ENCODE measurements around the gene UBE3D. TPM values are rescaled to one million over a fixed set of nuclear protein-coding genes. Genes with fewer than 3 reads are reported as not detected.

UBE3D gene, protein sequence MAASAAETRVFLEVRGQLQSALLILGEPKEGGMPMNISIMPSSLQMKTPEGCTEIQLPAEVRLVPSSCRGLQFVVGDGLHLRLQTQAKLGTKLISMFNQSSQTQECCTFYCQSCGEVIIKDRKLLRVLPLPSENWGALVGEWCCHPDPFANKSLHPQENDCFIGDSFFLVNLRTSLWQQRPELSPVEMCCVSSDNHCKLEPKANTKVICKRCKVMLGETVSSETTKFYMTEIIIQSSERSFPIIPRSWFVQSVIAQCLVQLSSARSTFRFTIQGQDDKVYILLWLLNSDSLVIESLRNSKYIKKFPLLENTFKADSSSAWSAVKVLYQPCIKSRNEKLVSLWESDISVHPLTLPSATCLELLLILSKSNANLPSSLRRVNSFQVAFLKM
- total RNA-seq, result 10 to 100 TPM in 1 of 2 donors, 1 to 10 TPM in 1; 6.0 to 11.9 TPM

DNA sequence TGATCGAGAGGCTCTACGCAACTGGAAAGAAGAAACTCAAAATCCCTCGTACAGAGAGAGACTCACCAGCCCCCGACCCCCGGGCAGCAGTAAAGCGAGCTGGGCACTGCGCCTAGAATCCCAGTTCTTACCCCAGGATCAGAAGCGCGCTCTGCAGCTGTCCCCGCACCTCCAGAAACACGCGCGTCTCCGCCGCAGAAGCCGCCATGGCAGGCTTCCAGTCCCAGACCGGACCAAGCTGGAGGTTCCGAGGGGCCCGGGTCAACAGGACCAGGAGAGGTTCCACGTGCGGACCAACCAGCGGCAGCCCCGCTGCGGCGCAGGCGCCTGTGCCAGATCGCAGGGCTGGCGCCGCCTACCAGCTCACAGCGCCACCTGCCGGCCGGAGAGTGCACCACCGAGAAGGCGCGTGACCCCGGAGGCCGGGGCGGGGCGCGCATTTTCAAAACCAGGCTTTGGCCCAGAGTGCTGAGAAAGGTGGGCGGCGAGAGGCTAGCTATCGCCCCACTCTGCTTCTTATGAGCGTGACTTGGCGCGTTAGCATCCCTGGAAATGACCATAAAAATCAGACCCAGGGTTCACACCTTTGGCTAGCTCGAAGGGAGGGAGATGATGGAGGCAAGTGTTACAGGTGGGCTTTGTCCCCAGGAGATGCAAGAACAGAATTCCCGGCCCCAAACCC, at the start of gene UBE3D:
Gene UBE3D, minus strand, starts transcription at position 331 of the 682 bp plus-strand sequence. Its CDS starts 123 bp downstream, at position 208.
- ATAC-seq (peak; percentile 87 to 90), DNase-seq (ENCODE audit: low spot score) (peak; percentile 94)
- peak within 1 kb of the TSS; percentile 87 for H3K4me3 Mint-ChIP-seq
- H3K27ac Mint-ChIP-seq, result peak within 1 kb of the TSS; percentile 51 to 73
- peaks cover 29 to 31% of the 10 kb centered on the region in 2 donors for H3K4me1 Mint-ChIP-seq (ENCODE audit: low read depth in 2 of 2)
- H3K27me3 Mint-ChIP-seq, result no peaks in the 10 kb centered on the region
- H3K9me3 Mint-ChIP-seq, result no peaks in the 10 kb centered on the region
- no peaks in the 10 kb centered on the region for H3K36me3 Mint-ChIP-seq

GRCh38 chr6:83114164-83114563, 48.5 kb upstream of the UBE3D start:
- H3K9me3 Mint-ChIP-seq, result no peaks in the 10 kb centered on the region
- DNase-seq (ENCODE audit: low spot score), result no peak
- H3K27ac Mint-ChIP-seq, result no peak overlapping the region
- ATAC-seq, result no peak
- H3K4me1 Mint-ChIP-seq (ENCODE audit: low read depth in 2 of 2), result no peaks in the 10 kb centered on the region
- no peaks in the 10 kb centered on the region for H3K27me3 Mint-ChIP-seq
- no peak overlapping the region for H3K4me3 Mint-ChIP-seq
- H3K36me3 Mint-ChIP-seq, result peaks cover 5% of the 10 kb centered on the region

GRCh38 chr6:83113258-83113657, 47.6 kb upstream of the UBE3D start:
- Mint-ChIP-seq H3K27me3 (no peaks in the 10 kb centered on the region), H3K27ac (no peak overlapping the region), H3K36me3 (no peaks in the 10 kb centered on the region), H3K4me1 (ENCODE audit: low read depth in 2 of 2) (no peaks in the 10 kb centered on the region), H3K4me3 (no peak overlapping the region), H3K9me3 (no peaks in the 10 kb centered on the region)
- DNase-seq (ENCODE audit: low spot score) (no peak), ATAC-seq (no peak)

GRCh38 chr6:83108378-83108777, 42.7 kb upstream of the UBE3D start:
- peaks cover 8% of the 10 kb centered on the region for H3K36me3 Mint-ChIP-seq
- no peaks in the 10 kb centered on the region for H3K9me3 Mint-ChIP-seq
- ATAC-seq, result no peak
- no peak for DNase-seq (ENCODE audit: low spot score)
- no peak overlapping the region for H3K4me3 Mint-ChIP-seq
- no peaks in the 10 kb centered on the region for H3K4me1 Mint-ChIP-seq (ENCODE audit: low read depth in 2 of 2)
- H3K27ac Mint-ChIP-seq, result no peak overlapping the region
- no peaks in the 10 kb centered on the region for H3K27me3 Mint-ChIP-seq

DNA sequence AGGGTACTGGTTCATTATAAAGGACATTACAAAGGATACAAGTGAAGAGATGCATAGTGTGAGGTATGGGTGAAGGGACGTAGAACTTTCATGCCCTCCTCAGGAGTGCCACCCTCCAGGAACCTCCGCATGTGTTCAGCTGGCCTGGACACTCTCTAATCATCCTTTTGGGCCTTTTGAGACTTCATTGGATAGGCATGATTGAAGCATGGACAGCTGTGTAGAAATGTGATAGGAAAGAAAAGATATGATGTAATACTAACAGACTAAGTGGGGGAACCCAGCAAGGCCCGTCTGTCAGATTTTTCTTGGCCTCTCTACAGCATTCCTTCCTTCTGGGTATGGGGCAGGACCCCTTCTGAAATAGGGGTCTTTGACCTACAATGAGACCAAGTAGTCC, 32.9 kb upstream of the UBE3D start:
- peaks cover 17% of the 10 kb centered on the region for H3K36me3 Mint-ChIP-seq
- no peak overlapping the region for H3K27ac Mint-ChIP-seq
- ATAC-seq, result no peak
- H3K9me3 Mint-ChIP-seq, result no peaks in the 10 kb centered on the region
- no peak overlapping the region for H3K4me3 Mint-ChIP-seq
- no peak for DNase-seq (ENCODE audit: low spot score)
- no peaks in the 10 kb centered on the region for H3K27me3 Mint-ChIP-seq
- H3K4me1 Mint-ChIP-seq (ENCODE audit: low read depth in 2 of 2), result peaks cover 10 to 18% of the 10 kb centered on the region in 2 donors

DNA sequence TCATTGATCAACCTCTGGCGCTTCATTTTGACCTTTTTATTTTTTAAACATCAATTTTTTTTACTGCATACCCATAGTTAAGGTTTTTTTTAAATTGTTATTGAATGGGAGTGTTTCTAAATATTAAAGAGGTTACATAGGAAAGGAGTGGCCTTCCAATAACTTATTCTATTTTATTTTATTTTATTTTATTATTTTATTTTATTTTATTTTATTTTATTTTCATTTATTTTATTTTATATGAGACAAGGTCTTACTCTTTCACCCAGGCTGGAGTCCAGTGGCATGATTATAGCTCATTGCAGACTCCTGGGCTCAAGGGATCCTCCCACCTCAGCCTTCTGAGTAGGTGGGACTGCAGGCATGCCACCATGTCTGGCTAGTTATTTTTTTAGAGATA, 32.0 kb upstream of the UBE3D start:
- Mint-ChIP-seq H3K27me3 (no peaks in the 10 kb centered on the region), H3K4me1 (ENCODE audit: low read depth in 2 of 2) (peaks cover 11 to 19% of the 10 kb centered on the region in 2 donors), H3K4me3 (no peak overlapping the region), H3K36me3 (peaks cover 11% of the 10 kb centered on the region), H3K27ac (no peak overlapping the region), H3K9me3 (no peaks in the 10 kb centered on the region)
- no peak for ATAC-seq
- DNase-seq (ENCODE audit: low spot score), result no peak

DNA sequence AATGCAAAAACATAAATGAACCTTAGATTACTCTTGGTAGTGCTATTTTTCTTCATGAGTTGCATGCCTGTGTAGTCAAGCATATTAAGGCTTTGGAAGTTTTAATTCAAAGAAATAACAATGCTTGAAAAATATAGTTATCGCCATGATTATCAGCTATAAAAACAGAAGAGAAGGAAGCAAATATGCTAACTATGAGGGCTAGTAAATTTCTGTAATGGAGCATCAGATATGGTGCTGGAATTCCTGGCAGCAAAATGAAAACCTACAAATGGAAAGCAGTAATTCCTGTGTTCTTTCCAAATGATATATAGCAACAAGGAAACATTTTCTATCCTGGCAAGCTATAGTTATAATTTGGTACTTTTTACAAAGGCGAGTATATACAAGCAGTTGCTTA, 31.6 kb upstream of the UBE3D start:
- Mint-ChIP-seq H3K36me3 (peaks cover 6% of the 10 kb centered on the region), H3K27me3 (no peaks in the 10 kb centered on the region), H3K27ac (no peak overlapping the region), H3K4me1 (ENCODE audit: low read depth in 2 of 2) (peaks cover 15 to 20% of the 10 kb centered on the region in 2 donors), H3K9me3 (no peaks in the 10 kb centered on the region), H3K4me3 (no peak overlapping the region)
- no peak for DNase-seq (ENCODE audit: low spot score)
- no peak for ATAC-seq

DNA sequence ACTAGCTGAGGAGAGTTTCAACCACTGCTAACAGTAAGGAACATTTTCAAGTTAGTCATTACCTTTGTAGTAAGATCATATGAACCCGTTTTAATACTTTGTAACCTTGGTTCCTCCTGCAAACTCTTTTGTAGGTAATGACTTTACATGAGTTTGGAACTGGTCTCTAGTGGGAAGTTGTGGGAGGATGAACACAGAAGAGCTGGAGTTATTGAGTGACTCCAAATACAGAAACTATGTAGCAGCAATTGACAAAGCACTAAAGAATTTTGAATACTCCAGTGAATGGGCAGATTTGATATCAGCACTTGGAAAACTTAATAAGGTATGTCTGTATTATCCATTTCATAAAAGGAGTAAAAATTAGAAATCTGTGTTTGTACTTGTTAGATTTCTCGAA, 31.1 kb upstream of the UBE3D start:
- DNase-seq (ENCODE audit: low spot score), result no peak
- Mint-ChIP-seq H3K4me1 (ENCODE audit: low read depth in 2 of 2) (peaks cover 15 to 16% of the 10 kb centered on the region in 2 donors), H3K9me3 (no peaks in the 10 kb centered on the region), H3K27ac (peak overlapping the region in 1 of 2 donors; percentile 37), H3K27me3 (no peaks in the 10 kb centered on the region), H3K36me3 (peaks cover 2% of the 10 kb centered on the region), H3K4me3 (no peak overlapping the region)
- ATAC-seq, result no peak

- no peaks in the 10 kb centered on the region for H3K9me3 Mint-ChIP-seq
- H3K4me3 Mint-ChIP-seq, result no peak overlapping the region
- no peak overlapping the region for H3K27ac Mint-ChIP-seq
- ATAC-seq (no peak), DNase-seq (ENCODE audit: low spot score) (no peak)
- H3K27me3 Mint-ChIP-seq, result no peaks in the 10 kb centered on the region
- H3K4me1 Mint-ChIP-seq (ENCODE audit: low read depth in 2 of 2), result peaks cover 15% of the 10 kb centered on the region in 2 donors
- no peaks in the 10 kb centered on the region for H3K36me3 Mint-ChIP-seq
Observed at GRCh38 chr6:83092756-83093399, 27.2 kb upstream of the UBE3D start.

DNA sequence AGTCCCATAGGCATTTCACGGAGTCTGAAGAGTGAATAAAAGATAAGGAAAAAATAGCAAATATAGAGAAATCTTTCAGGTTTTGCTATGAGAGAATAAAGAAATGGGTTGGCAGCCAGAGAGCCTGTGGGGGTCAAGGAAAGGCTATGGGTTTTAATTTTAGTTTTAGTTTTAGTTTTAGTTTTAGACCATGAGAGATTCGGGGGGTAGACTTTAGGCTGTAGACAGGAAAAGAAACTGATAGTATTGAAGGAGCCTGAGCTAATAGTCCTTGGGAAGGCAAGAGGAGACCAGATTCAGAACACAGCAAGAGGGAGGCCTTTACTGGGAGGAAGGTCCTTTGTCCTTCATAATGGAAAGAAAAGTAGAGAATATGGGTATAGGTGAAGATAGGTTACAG, 21.1 kb upstream of the UBE3D start:
- Mint-ChIP-seq H3K4me1 (ENCODE audit: low read depth in 2 of 2) (peaks cover 30 to 35% of the 10 kb centered on the region in 2 donors), H3K27ac (peak overlapping the region; percentile 71 to 88), H3K4me3 (peak overlapping the region; percentile 74), H3K36me3 (peaks cover 6% of the 10 kb centered on the region), H3K9me3 (peaks cover 2% of the 10 kb centered on the region), H3K27me3 (no peaks in the 10 kb centered on the region)
- DNase-seq (ENCODE audit: low spot score), result no peak
- ATAC-seq, result peak; percentile 92 to 99

DNA sequence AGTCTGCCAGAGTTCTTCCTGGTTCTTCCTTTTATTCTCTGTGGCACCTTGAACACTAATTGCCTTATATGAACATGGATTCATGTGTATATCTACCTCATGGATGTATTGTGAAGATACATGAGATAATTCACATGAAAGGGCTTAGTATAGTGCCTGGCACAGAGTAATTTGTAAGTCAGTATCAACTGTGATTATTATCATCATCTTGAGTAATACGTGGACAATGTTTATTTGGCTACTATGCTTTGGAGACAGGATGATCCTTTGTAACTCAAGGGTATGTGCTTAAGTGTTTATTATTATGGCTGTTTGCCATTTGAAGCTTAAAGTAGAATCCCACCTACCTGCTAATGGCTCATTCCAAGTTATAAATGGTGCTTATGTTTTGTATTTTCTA, 17.8 kb upstream of the UBE3D start:
- peaks cover 6% of the 10 kb centered on the region for H3K36me3 Mint-ChIP-seq
- H3K4me3 Mint-ChIP-seq, result no peak overlapping the region
- no peak for ATAC-seq

DNA sequence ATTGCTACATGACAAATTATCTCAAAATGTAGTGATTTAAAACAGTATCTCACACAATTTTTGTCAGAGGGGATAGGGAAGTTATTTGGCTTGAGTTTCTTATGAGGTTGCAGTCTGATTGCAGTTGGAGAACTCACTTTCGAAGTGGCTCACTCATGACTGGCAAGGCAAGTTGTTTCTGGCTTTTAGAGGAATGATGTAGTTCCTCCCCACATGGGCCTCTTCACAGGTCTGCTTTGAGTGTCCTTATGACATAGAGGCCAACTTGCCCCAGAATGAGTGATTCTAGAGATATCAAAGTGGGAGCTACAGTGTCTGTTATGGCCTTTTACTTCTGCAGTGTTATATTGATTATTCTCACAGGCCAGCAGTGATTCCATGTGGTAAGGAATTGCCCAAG, 8.0 kb upstream of the UBE3D start:
- H3K4me1 Mint-ChIP-seq (ENCODE audit: low read depth in 2 of 2), result peaks cover 16 to 20% of the 10 kb centered on the region in 2 donors
- no peak for ATAC-seq
- H3K36me3 Mint-ChIP-seq, result no peaks in the 10 kb centered on the region
- no peak overlapping the region for H3K4me3 Mint-ChIP-seq
- no peaks in the 10 kb centered on the region for H3K27me3 Mint-ChIP-seq
- DNase-seq (ENCODE audit: low spot score), result no peak
- H3K27ac Mint-ChIP-seq, result no peak overlapping the region
- H3K9me3 Mint-ChIP-seq, result no peaks in the 10 kb centered on the region

More for the DNA sequence above, 17.8 kb upstream of the UBE3D start:
- no peak for DNase-seq (ENCODE audit: low spot score)
- Mint-ChIP-seq H3K9me3 (peaks cover 2% of the 10 kb centered on the region), H3K27me3 (no peaks in the 10 kb centered on the region), H3K4me1 (ENCODE audit: low read depth in 2 of 2) (peaks cover 31 to 49% of the 10 kb centered on the region in 2 donors), H3K27ac (no peak overlapping the region)

- Mint-ChIP-seq H3K36me3 (no peaks in the 10 kb centered on the region), H3K9me3 (no peaks in the 10 kb centered on the region), H3K4me1 (ENCODE audit: low read depth in 2 of 2) (peaks cover 14 to 17% of the 10 kb centered on the region in 2 donors), H3K4me3 (no peak overlapping the region), H3K27me3 (no peaks in the 10 kb centered on the region), H3K27ac (no peak overlapping the region)
- DNase-seq (ENCODE audit: low spot score) (no peak), ATAC-seq (no peak)
Observed at GRCh38 chr6:83072726-83073125, 7.1 kb upstream of the UBE3D start.

GRCh38 chr6:83071707-83072106, 6.1 kb upstream of the UBE3D start:
- Mint-ChIP-seq H3K36me3 (no peaks in the 10 kb centered on the region), H3K27me3 (no peaks in the 10 kb centered on the region), H3K9me3 (no peaks in the 10 kb centered on the region), H3K27ac (no peak overlapping the region), H3K4me3 (no peak overlapping the region), H3K4me1 (ENCODE audit: low read depth in 2 of 2) (peaks cover 14 to 19% of the 10 kb centered on the region in 2 donors)
- no peak for ATAC-seq
- no peak for DNase-seq (ENCODE audit: low spot score)

Measured in natural killer cell treated with Interleukin-12 subunit alpha and Interleukin-12 subunit beta and Interleukin-15 and Interleukin-18, amount 100 ng/mL, for 72 hours (primary cell).